Measurements from ENCODE around the gene OR6M1. TPM values are rescaled to one million over a fixed set of nuclear protein-coding genes. Genes with fewer than 3 reads are reported as not detected.

The OR6M1 gene
- total RNA-seq, 2 experiments from 2014 or later: not detected

DNA sequence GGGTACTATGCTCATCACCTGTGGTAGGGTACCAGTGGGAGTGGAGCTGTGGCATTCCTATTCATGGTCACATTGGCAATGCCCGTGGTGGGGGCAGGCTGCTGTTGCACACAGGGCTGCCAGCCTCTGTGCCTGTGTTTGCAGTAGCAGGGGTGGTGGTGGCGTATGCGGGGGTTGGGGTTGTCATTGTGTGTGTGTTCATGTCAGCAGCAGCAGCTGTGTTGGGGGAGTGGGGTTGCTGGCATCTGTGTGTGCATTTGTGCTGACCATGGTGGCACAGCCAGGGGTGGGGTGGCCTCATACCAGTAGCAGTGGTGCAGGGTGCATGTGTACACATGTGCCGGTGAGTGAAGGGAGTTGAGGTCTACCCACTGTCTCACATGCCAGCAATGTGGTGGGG lies 45.0 kb upstream of the OR6M1 start:
- H3K4me2 ChIP-seq (ENCODE audit: low read length): no peak overlapping the region
- no peaks in the 10 kb centered on the region for H3K9me3 ChIP-seq (ENCODE audit: low read length)
- BruUV-seq (replicated peaks): no TSS peak
- H3K4me1 ChIP-seq (ENCODE audit: insufficient read depth, low read length, poor library complexity, severe bottlenecking): no peaks in the 10 kb centered on the region
- intact Hi-C loops (cut with micrococcal nuclease; ENCODE audit: unreplicated experiment): no loop called here
- no peaks in the 10 kb centered on the region for H4K20me1 ChIP-seq (ENCODE audit: insufficient read depth, low read length)
- no peak overlapping the region for H2AFZ ChIP-seq (ENCODE audit: low read length)
- no peak for DNase-seq (ENCODE audit: low spot score)
- no peak for TF ChIP-seq EZH2phosphoT487 (IDR thresholded peaks at IDR 0.05; ENCODE audit: borderline replicate concordance, low read depth, low read length)
- TF ChIP-seq, protein P1, sequence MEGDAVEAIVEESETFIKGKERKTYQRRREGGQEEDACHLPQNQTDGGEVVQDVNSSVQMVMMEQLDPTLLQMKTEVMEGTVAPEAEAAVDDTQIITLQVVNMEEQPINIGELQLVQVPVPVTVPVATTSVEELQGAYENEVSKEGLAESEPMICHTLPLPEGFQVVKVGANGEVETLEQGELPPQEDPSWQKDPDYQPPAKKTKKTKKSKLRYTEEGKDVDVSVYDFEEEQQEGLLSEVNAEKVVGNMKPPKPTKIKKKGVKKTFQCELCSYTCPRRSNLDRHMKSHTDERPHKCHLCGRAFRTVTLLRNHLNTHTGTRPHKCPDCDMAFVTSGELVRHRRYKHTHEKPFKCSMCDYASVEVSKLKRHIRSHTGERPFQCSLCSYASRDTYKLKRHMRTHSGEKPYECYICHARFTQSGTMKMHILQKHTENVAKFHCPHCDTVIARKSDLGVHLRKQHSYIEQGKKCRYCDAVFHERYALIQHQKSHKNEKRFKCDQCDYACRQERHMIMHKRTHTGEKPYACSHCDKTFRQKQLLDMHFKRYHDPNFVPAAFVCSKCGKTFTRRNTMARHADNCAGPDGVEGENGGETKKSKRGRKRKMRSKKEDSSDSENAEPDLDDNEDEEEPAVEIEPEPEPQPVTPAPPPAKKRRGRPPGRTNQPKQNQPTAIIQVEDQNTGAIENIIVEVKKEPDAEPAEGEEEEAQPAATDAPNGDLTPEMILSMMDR (conservative IDR thresholded peaks at IDR 0.05; ENCODE audit: low read length): no peak
- H3K9me2 ChIP-seq (ENCODE audit: insufficient read depth, low read length): no peaks in the 10 kb centered on the region
- no peak overlapping the region for H3K4me3 ChIP-seq (ENCODE audit: low read depth, low read length, poor library complexity, severe bottlenecking)
- no peaks in the 10 kb centered on the region for H3K36me3 ChIP-seq (ENCODE audit: insufficient read depth, low read length)
- H3K27ac ChIP-seq (ENCODE audit: low read depth, low read length, poor library complexity, severe bottlenecking): no peak overlapping the region
- ChIA-PET CTCF (ENCODE audit: unreplicated experiment) (no interaction called here), POLR2A (no interaction called here)
- H3K79me2 ChIP-seq (ENCODE audit: insufficient read depth, low read depth, low read length): no peaks in the 10 kb centered on the region

DNA sequence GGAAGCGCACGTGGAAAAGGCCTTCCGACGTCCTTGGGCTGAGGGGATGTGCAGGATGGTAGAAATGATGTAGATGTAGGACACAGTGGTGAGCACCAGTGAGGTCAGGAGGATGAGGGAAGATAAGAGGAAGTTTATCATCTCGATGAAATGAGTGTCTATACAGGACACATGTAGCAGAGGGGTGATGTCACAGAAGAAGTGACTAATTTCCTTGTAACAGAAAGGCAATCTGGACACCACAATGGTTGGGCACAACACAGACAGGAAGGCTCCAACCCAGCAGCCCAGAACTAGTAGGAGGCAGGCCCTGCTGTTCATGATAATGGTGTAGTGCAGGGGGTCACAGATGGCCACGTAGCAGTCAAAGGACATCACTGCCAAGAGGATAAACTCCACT lies 35.0 kb upstream of the OR6M1 start:
- no peak overlapping the region for H3K4me3 ChIP-seq (ENCODE audit: low read depth, low read length, poor library complexity, severe bottlenecking)
- H3K27ac ChIP-seq (ENCODE audit: low read depth, low read length, poor library complexity, severe bottlenecking): no peak overlapping the region
- H3K4me2 ChIP-seq (ENCODE audit: low read length): no peak overlapping the region
- ChIA-PET CTCF (ENCODE audit: unreplicated experiment) (no interaction called here), POLR2A (no interaction called here)
- no peaks in the 10 kb centered on the region for H3K9me3 ChIP-seq (ENCODE audit: low read length)
- intact Hi-C loops (cut with micrococcal nuclease; ENCODE audit: unreplicated experiment): no loop called here
- no peaks in the 10 kb centered on the region for H3K9me2 ChIP-seq (ENCODE audit: insufficient read depth, low read length)
- no peaks in the 10 kb centered on the region for H3K4me1 ChIP-seq (ENCODE audit: insufficient read depth, low read length, poor library complexity, severe bottlenecking)
- no peaks in the 10 kb centered on the region for H4K20me1 ChIP-seq (ENCODE audit: insufficient read depth, low read length)
- H3K79me2 ChIP-seq (ENCODE audit: insufficient read depth, low read depth, low read length): no peaks in the 10 kb centered on the region
- no peak for TF ChIP-seq EZH2phosphoT487 (IDR thresholded peaks at IDR 0.05; ENCODE audit: borderline replicate concordance, low read depth, low read length)
- TF ChIP-seq, protein P1 (conservative IDR thresholded peaks at IDR 0.05; ENCODE audit: low read length): no peak
- no peaks in the 10 kb centered on the region for H3K36me3 ChIP-seq (ENCODE audit: insufficient read depth, low read length)
- H2AFZ ChIP-seq (ENCODE audit: low read length): no peak overlapping the region
- no peak for DNase-seq (ENCODE audit: low spot score)
- no TSS peak for BruUV-seq (replicated peaks)

DNA sequence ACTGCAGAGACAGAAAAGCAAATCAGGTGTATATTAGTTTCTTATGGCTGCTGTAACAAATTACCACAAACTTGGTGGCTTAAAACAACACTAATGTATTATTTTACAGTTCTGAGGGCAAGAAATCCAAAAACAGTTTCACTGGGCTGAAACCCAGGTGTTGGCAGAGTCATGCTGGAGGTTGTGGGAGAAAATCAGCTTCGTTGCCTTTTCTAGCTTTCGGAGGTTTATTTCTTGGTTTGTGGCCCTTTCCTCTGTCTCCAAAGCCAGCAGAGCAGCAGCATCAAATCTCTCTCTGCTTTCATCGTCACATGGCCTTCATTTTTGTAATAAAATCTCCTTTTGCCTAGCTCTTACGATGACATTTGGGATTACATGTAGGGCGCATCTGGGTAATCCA lies 33.0 kb upstream of the OR6M1 start:
- no peak overlapping the region for H3K27ac ChIP-seq (ENCODE audit: low read depth, low read length, poor library complexity, severe bottlenecking)
- CTCF ChIA-PET (ENCODE audit: unreplicated experiment): no interaction called here
- H3K36me3 ChIP-seq (ENCODE audit: insufficient read depth, low read length): no peaks in the 10 kb centered on the region
- TF ChIP-seq EZH2phosphoT487 (IDR thresholded peaks at IDR 0.05; ENCODE audit: borderline replicate concordance, low read depth, low read length): no peak
- TF ChIP-seq, protein P1 (conservative IDR thresholded peaks at IDR 0.05; ENCODE audit: low read length): no peak
- H2AFZ ChIP-seq (ENCODE audit: low read length): no peak overlapping the region
- H4K20me1 ChIP-seq (ENCODE audit: insufficient read depth, low read length): no peaks in the 10 kb centered on the region
- no peak overlapping the region for H3K4me2 ChIP-seq (ENCODE audit: low read length)
- H3K4me1 ChIP-seq (ENCODE audit: insufficient read depth, low read length, poor library complexity, severe bottlenecking): no peaks in the 10 kb centered on the region
- H3K9me3 ChIP-seq (ENCODE audit: low read length): no peaks in the 10 kb centered on the region
- POLR2A ChIA-PET: no interaction called here
- no peak for DNase-seq (ENCODE audit: low spot score)
- H3K4me3 ChIP-seq (ENCODE audit: low read depth, low read length, poor library complexity, severe bottlenecking): no peak overlapping the region
- intact Hi-C loops (cut with micrococcal nuclease; ENCODE audit: unreplicated experiment): no loop called here
- no peaks in the 10 kb centered on the region for H3K79me2 ChIP-seq (ENCODE audit: insufficient read depth, low read depth, low read length)
- H3K9me2 ChIP-seq (ENCODE audit: insufficient read depth, low read length): no peaks in the 10 kb centered on the region
- BruUV-seq (replicated peaks): no TSS peak

All from OCI-LY7 (cell line).